Activated B cell treated with CpG ODN at 0.5 μM for 24 hours (primary cell): ENCODE results near the gene NPSR1. TPM values are rescaled to one million over a fixed set of nuclear protein-coding genes. Genes with fewer than 3 reads are reported as not detected.

Experiments
- ATAC-seq: fragments of 200-7000 bp; cut with Tn5 transposase; one replicate; pipeline ENCODE4 v1.10.0; 2021; ENCODE audit warnings: low read depth, mild to moderate bottlenecking, moderate library complexity
- CTCF ChIA-PET: fragments of 350-600 bp; sonication (Branson Sonifier 250); formaldehyde crosslinking; loops from one replicate; lab custom pipeline; 2021; ENCODE audit warnings: antibody characterized with exemption; lab: Charles Lee
- POLR2A ChIA-PET: fragments of 350-600 bp; sonication (Branson Sonifier 250); formaldehyde crosslinking; loops from one replicate; lab custom pipeline; 2021; ENCODE audit warnings: antibody characterized with exemption; lab: Charles Lee
- DNase-seq: peaks from one replicate; pipeline ENCODE4 v3.0.0; 2022
- H3K27ac Mint-ChIP-seq: one replicate; pipeline ENCODE4 v1.8.0; 2020; ENCODE audit warnings: mixed read lengths
- H3K27me3 Mint-ChIP-seq: one replicate; pipeline ENCODE4 v1.8.0; 2021; ENCODE audit warnings: mixed read lengths
- H3K36me3 Mint-ChIP-seq: one replicate; pipeline ENCODE4 v1.8.0; 2021; ENCODE audit warnings: low read depth, mixed read lengths
- H3K4me1 Mint-ChIP-seq: one replicate; pipeline ENCODE4 v1.8.0; 2021; ENCODE audit warnings: mixed read lengths
- H3K4me3 Mint-ChIP-seq: one replicate; pipeline ENCODE4 v1.8.0; 2020; ENCODE audit warnings: mild to moderate bottlenecking, mixed read lengths
- H3K9me3 Mint-ChIP-seq: one replicate; pipeline ENCODE4 v1.8.0; 2020; ENCODE audit warnings: mixed read lengths
- intact Hi-C: fragments of 100-400 bp; cut with micrococcal nuclease; formaldehyde crosslinking; loops from one replicate; pipeline ENCODE4 v1.15.1; 2024
- total RNA-seq: library from RNA; stranded (reverse); gene quantifications from 2 replicates; pipeline ENCODE4 v1.2.3, GENCODE V29; 2022
- TF ChIP-seq, protein P1 (sequence below): fragments of 200-600 bp; IDR thresholded peaks from one replicate; pipeline ENCODE4 v1.8.0; 2022; ENCODE audit warnings: antibody characterized with exemption, mild to moderate bottlenecking

The NPSR1 gene
- total RNA-seq, 1 donor from 2014 or later: not detected

GRCh38 chr7:34839645-34840044, 181.6 kb downstream of the NPSR1 start:
- intact Hi-C loops: no loop called here
- H3K4me3 Mint-ChIP-seq: no peak overlapping the region
- H3K36me3 Mint-ChIP-seq: no peaks in the 10 kb centered on the region
- no peaks in the 10 kb centered on the region for H3K27me3 Mint-ChIP-seq
- H3K9me3 Mint-ChIP-seq: peaks cover 3% of the 10 kb centered on the region
- ATAC-seq: no peak
- ChIA-PET POLR2A (no interaction called here), CTCF (interaction anchor here (0.7 kb wide), 1 partner anchor 69 kb away, joined by 3 read pairs; no protein-coding TSS in a partner anchor)
- TF ChIP-seq, protein P1, sequence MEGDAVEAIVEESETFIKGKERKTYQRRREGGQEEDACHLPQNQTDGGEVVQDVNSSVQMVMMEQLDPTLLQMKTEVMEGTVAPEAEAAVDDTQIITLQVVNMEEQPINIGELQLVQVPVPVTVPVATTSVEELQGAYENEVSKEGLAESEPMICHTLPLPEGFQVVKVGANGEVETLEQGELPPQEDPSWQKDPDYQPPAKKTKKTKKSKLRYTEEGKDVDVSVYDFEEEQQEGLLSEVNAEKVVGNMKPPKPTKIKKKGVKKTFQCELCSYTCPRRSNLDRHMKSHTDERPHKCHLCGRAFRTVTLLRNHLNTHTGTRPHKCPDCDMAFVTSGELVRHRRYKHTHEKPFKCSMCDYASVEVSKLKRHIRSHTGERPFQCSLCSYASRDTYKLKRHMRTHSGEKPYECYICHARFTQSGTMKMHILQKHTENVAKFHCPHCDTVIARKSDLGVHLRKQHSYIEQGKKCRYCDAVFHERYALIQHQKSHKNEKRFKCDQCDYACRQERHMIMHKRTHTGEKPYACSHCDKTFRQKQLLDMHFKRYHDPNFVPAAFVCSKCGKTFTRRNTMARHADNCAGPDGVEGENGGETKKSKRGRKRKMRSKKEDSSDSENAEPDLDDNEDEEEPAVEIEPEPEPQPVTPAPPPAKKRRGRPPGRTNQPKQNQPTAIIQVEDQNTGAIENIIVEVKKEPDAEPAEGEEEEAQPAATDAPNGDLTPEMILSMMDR: no peak
- DNase-seq: no peak
- no peak overlapping the region for H3K27ac Mint-ChIP-seq
- H3K4me1 Mint-ChIP-seq: no peaks in the 10 kb centered on the region

- Mint-ChIP-seq H3K9me3 (peaks cover 3% of the 10 kb centered on the region), H3K27ac (no peak overlapping the region), H3K27me3 (no peaks in the 10 kb centered on the region), H3K4me3 (no peak overlapping the region), H3K4me1 (no peaks in the 10 kb centered on the region), H3K36me3 (no peaks in the 10 kb centered on the region)
- intact Hi-C loops: no loop called here
- DNase-seq (no peak), ATAC-seq (no peak)
- POLR2A ChIA-PET: no interaction called here
- CTCF ChIA-PET: interaction anchor here (0.7 kb wide), 1 partner anchor 69 kb away, joined by 3 read pairs; no protein-coding TSS in a partner anchor
- TF ChIP-seq, protein P1: no peak
Measured at GRCh38 chr7:34840176-34840785, 182.3 kb downstream of the NPSR1 start.

DNA sequence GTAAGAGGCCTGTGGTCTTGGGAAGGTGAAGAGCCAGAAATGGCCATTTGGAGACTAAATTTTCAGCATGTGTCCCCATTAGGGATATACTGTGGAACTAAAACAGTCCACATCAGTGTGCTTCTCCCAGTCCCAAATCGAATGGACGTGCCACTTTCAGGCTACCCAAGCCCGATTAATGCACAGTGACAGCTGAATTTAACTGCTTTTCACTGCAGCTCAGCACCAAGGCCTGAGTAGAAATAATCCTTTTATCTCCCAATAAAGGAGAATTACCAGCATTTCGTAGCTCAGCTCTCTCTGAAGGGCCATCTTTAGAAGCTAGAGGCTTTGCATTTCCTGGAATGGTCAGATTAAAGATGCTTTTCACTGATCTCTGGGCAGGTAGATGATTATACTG, 183.3 kb downstream of the NPSR1 start:
- TF ChIP-seq, protein P1: no peak
- POLR2A ChIA-PET: no interaction called here

GRCh38 chr7:34842782-34843181, 184.8 kb downstream of the NPSR1 start:
- no peaks in the 10 kb centered on the region for H3K36me3 Mint-ChIP-seq
- H3K4me3 Mint-ChIP-seq: no peak overlapping the region
- TF ChIP-seq, protein P1: no peak
- no peaks in the 10 kb centered on the region for H3K27me3 Mint-ChIP-seq
- ATAC-seq: no peak
- CTCF ChIA-PET: no interaction called here
- POLR2A ChIA-PET: no interaction called here
- no peak for DNase-seq
- intact Hi-C loops: no loop called here
- H3K4me1 Mint-ChIP-seq: no peaks in the 10 kb centered on the region
- peaks cover 3% of the 10 kb centered on the region for H3K9me3 Mint-ChIP-seq
- H3K27ac Mint-ChIP-seq: no peak overlapping the region

More for the DNA sequence above, 183.3 kb downstream of the NPSR1 start:
- peaks cover 3% of the 10 kb centered on the region for H3K9me3 Mint-ChIP-seq
- no peak overlapping the region for H3K4me3 Mint-ChIP-seq
- no peaks in the 10 kb centered on the region for H3K36me3 Mint-ChIP-seq
- ATAC-seq: no peak
- no peaks in the 10 kb centered on the region for H3K4me1 Mint-ChIP-seq
- CTCF ChIA-PET: no interaction called here
- intact Hi-C loops: no loop called here
- no peak for DNase-seq
- no peaks in the 10 kb centered on the region for H3K27me3 Mint-ChIP-seq
- H3K27ac Mint-ChIP-seq: no peak overlapping the region

DNA sequence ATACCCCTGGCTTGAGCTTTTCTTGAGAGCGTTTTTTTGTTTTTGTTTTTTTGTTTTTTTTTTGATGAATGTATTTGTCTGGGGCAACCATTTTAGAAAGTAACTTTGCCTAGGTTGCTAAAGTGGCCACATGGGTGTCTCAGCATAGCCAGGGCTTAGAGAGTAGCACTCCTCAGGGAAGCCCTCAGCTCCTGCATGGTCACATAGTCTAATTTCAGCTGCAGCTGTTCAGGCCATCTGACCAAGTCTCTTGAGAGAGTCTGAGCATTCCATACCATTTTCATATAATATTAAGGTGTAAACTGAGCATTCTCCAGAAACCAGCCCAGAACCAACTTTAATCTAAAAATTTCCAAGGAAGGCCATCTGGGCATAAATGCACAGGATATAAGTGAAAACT, 186.4 kb downstream of the NPSR1 start:
- TF ChIP-seq, protein P1: no peak
- Mint-ChIP-seq H3K4me3 (no peak overlapping the region), H3K36me3 (no peaks in the 10 kb centered on the region), H3K9me3 (peaks cover 3% of the 10 kb centered on the region), H3K27me3 (peaks cover 6% of the 10 kb centered on the region), H3K4me1 (no peaks in the 10 kb centered on the region), H3K27ac (no peak overlapping the region)
- ChIA-PET CTCF (no interaction called here), POLR2A (no interaction called here)
- DNase-seq: no peak
- ATAC-seq: no peak
- intact Hi-C loops: no loop called here
